ENCODE data around the gene SLC39A13. TPM values are rescaled to one million over a fixed set of nuclear protein-coding genes. Genes with fewer than 3 reads are reported as not detected.

SLC39A13 gene
- total and polyA plus RNA-seq, 2 of the 13 experiments (the other 11 are each of a cell fraction or from before 2014, with no cell fraction given) = 15.3 to 30.5 TPM

GRCh38 chr11:47413351-47413750, 5.0 kb downstream of the SLC39A13 start:
- in situ Hi-C loops (cut with HindIII; ENCODE audit: extremely low pct_ligation_motif_present, low pct_unique_long_range_greater_than_20kb) = no loop called here
- H3K9ac ChIP-seq (ENCODE audit: insufficient read depth, low read depth, low read length) = no peak overlapping the region
- BruUV-seq (replicated peaks) = no TSS peak
- H3K4me1 ChIP-seq (ENCODE audit: insufficient read depth, low read length) = peaks cover 14% of the 10 kb centered on the region
- ATAC-seq (no peak), DNase-seq (ENCODE audit: low spot score) (no peak), FAIRE-seq (no peak)
- 96% methylated on average over 9 of the region's 13 CpGs for WGBS (ENCODE audit: low lambda C conversion rate)
- no peak overlapping the region for H3K27ac ChIP-seq (ENCODE audit: extremely low read length, insufficient read depth, low read length)
- no peak overlapping the region for H3K4me3 ChIP-seq (replicated peaks in 1 of 3; ENCODE audit: insufficient read depth in 1 of 3, low read depth in 2 of 3, low read length in 3 of 3)
- H2AFZ ChIP-seq (ENCODE audit: low read length) = no peak overlapping the region
- no peak overlapping the region for H3K4me2 ChIP-seq (ENCODE audit: low read depth, low read length)
- H3K36me3 ChIP-seq (replicated peaks in 1 of 2; ENCODE audit: control insufficient read depth in 1 of 2, insufficient read depth in 2 of 2, low read length in 2 of 2) = peaks cover 10 to 13% of the 10 kb centered on the region in 2 experiments; a peak in 4 of 5 replicates
- H3K79me2 ChIP-seq (ENCODE audit: insufficient read depth, low read length) = peaks cover 9% of the 10 kb centered on the region
- ChIA-PET CTCF (ENCODE audit: low intra/inter-chr PET ratio, low total read pairs) (no interaction called here), POLR2A (no interaction called here)
- H3K9me3 ChIP-seq (ENCODE audit: low read length) = no peaks in the 10 kb centered on the region
- intact Hi-C loops (cut with micrococcal nuclease; ENCODE audit: unreplicated experiment) = no loop called here
- H3K27me3 ChIP-seq (ENCODE audit: control insufficient read depth in 1 of 2, insufficient read depth in 2 of 2, low read length in 2 of 2) = no peaks in the 10 kb centered on the region; a peak in 1 of 5 replicates
- H4K20me1 ChIP-seq (ENCODE audit: insufficient read depth, low read length) = no peaks in the 10 kb centered on the region
- no peak for TF ChIP-seq ELK4 (CRISPR knock-in tag; IDR thresholded peaks at IDR 0.05; ENCODE audit: borderline replicate concordance)
- no peak for TF ChIP-seq ZFAT (CRISPR knock-in tag; conservative IDR thresholded peaks at IDR 0.05)
- TF ChIP-seq SMAD3 (CRISPR knock-in tag; IDR thresholded peaks at IDR 0.05) = no peak
- TF ChIP-seq SNAI1 (CRISPR knock-in tag; IDR thresholded peaks at IDR 0.05; ENCODE audit: borderline replicate concordance) = no peak
- TF ChIP-seq ZFP36 (IDR thresholded peaks at IDR 0.05; ENCODE audit: borderline replicate concordance, low read depth, low read length, partially characterized antibody) = no peak
- no peak for TF ChIP-seq ZNF512B (CRISPR knock-in tag; IDR thresholded peaks at IDR 0.05; ENCODE audit: borderline replicate concordance)
- no peak for TF ChIP-seq BORCS8-MEF2B (CRISPR knock-in tag; IDR thresholded peaks at IDR 0.05)
- TF ChIP-seq NAIF1 (CRISPR knock-in tag; IDR thresholded peaks at IDR 0.05; ENCODE audit: borderline replicate concordance) = no peak
- no peak for TF ChIP-seq ZNF766 (CRISPR knock-in tag; IDR thresholded peaks at IDR 0.05; ENCODE audit: borderline replicate concordance)
- no peak for TF ChIP-seq HNF1A (IDR thresholded peaks at IDR 0.05; ENCODE audit: low read depth)
- TF ChIP-seq HNF1A (CRISPR knock-in tag; IDR thresholded peaks at IDR 0.05; ENCODE audit: borderline replicate concordance) = no peak
- no peak for TF ChIP-seq KLF12 (CRISPR knock-in tag; IDR thresholded peaks at IDR 0.05; ENCODE audit: borderline replicate concordance)
- TF ChIP-seq ZNF121 (CRISPR knock-in tag; IDR thresholded peaks at IDR 0.05) = no peak
- TF ChIP-seq MAF1 (CRISPR knock-in tag; IDR thresholded peaks at IDR 0.05; ENCODE audit: borderline replicate concordance) = no peak
- no peak for TF ChIP-seq SNAPC5 (CRISPR knock-in tag; IDR thresholded peaks at IDR 0.05; ENCODE audit: borderline replicate concordance)
- TF ChIP-seq ZNF354B (CRISPR knock-in tag; IDR thresholded peaks at IDR 0.05) = no peak
- no peak for TF ChIP-seq ZSCAN25 (CRISPR knock-in tag; IDR thresholded peaks at IDR 0.05)
